ENCODE data around the gene CHI3L2.

The CHI3L2 gene

GRCh38 chr1:111227434-111227833 lies at the start of gene CHI3L2:
Gene CHI3L2 (plus strand): TSS chr1:111227713. CDS start chr1:111227730, 17 bp downstream.
- DNase-seq = no peak

DNA sequence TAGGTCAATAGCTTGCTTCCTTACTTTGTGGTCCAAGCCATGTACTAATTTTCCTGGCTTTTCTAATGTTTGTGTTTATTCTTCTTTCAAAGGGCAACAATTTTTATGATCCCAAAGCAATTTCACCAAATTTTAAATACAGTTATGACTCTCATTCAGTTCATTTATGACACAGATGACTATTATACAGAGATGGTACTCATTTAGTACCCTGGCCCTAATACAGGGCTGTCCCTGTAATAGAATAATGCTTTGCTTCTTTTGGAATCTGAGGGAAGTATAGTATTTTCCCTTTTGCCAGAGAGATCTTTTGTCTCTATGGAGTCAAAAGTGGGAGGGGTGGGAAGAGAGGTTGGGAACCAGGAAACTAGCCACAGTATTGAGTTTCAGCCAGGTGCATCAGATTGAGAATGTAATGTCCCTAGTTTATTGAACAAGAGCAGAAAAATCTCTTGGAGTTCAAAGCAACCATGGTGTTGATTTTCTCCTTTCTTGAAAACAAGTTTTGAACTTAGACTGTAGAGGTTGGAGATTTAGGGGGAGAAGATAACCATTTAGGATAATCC lies 47.5 kb upstream of the CHI3L2 start:
- DNase-seq = no peak

- no peak for DNase-seq
Measured at GRCh38 chr1:111182052-111182451, 45.5 kb upstream of the CHI3L2 start.

DNA sequence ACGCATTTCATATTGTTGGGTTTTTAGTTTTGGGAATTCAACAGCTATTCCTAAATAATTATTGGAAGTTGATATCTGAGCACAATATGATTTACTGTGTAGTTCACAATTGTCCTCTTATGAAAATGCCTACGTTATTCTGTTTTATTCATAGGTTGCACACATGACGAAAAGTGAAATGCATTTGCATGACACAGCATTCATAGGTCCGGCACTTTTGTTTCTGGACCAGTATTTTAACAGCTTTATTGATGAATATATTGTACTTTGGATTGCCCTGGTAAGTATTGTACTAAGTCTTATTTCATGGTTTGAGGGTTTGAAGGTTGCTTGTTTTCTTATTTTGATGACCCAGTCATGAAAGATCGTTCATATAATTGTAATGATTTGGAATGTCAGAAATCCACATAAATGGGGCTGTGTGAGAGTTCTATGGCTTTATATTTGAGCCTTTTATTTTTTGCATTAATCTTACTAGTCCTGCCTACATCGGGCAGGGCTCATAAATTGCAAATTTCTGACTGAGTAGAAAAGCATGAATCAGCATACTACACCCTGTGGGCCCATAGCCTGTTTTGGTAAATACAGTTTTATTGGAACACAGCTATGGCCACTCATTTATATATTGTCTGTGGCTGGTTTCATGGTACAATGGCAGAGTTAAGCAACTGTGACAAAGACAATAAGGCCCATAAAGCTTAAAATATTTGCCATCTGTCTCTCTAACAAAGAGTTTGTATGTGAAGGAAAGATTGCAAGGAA lies 44.0 kb upstream of the CHI3L2 start:
- no peak for DNase-seq

DNA sequence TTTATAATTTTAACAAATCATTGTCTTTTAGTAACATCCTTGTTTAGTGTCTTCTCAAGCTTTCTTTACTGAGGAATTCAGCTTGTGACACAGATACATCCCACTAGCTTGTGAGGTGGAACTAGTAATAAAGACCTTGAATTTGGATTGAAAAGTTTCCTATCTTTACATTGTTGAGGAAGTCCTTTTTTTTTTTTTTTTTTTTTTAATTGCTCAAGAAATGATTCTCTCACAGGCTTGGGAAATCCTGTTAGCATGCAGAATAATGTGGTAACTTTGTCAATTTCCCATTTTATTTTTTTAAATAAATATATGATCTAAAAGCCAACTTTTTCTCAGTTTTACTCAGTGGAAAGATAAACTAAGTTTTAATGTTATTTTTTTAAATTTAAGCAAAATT lies 42.9 kb upstream of the CHI3L2 start:
- DNase-seq = no peak

- DNase-seq = no peak
Measured at GRCh38 chr1:111190931-111191451, 36.5 kb upstream of the CHI3L2 start.

- no peak for DNase-seq
Measured at GRCh38 chr1:111191496-111191895, 36.0 kb upstream of the CHI3L2 start.

DNA sequence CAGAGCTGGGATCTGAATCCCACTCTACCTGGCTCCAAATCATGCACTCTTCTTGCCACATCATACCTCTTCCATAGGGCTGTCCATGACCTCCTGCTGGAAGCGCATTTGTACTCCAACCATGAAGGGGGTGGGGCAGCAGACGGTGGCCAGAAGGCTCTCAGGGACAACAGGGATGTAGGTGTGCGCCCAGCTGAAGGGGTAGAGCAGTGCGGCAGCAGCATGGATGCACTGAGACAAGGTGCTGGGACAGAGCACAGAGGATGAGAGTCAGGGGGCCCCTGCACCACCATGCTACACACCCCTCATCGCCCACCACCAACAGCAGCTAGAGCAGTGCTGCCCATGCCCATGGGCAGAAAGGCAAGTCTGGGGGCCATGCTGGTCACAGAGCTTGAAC lies 35.4 kb upstream of the CHI3L2 start:
- DNase-seq = no peak

- peak in 5 of 56 donors; percentile 4 to 42 (median 35) for DNase-seq
Measured at GRCh38 chr1:111192658-111193519, 34.6 kb upstream of the CHI3L2 start.

- no peak for DNase-seq
Measured at GRCh38 chr1:111193712-111194480, 33.6 kb upstream of the CHI3L2 start.

GRCh38 chr1:111195002-111195684 lies 32.4 kb upstream of the CHI3L2 start:
- no peak for DNase-seq

GRCh38 chr1:111196213-111196612 lies 31.3 kb upstream of the CHI3L2 start:
- DNase-seq = no peak

- no peak for DNase-seq
Measured at GRCh38 chr1:111197598-111198284, 29.8 kb upstream of the CHI3L2 start.

DNA sequence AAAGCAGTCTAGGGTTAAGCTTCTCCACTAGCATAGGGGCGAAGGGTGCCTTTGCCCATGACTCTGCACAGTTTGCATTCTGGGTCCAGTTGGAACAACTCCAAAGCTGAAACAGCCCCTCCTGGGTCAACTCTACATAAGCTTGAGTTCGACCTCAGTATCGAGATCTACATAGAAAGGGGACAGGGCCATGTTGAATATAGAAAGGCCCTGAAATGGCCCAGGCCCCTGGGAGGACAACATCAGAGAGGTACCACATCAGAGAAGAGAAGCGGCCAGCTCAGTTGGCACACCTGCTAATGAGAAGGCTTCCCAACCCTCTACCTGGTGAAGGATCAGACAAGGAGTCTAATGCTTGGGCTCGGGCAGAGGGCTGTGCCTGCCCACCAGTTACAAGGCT lies 28.7 kb upstream of the CHI3L2 start:
- no peak for DNase-seq

GRCh38 chr1:111199329-111199728 lies 28.2 kb upstream of the CHI3L2 start:
- no peak for DNase-seq

- peak in 19 of 56 donors; percentile 6 to 75 (median 32) for DNase-seq
Measured at GRCh38 chr1:111199881-111200801, 27.4 kb upstream of the CHI3L2 start, which contains the start of gene DENND2D. Gene DENND2D (minus strand): TSS chr1:111200646. CDS start chr1:111200459, 187 bp downstream.

DNA sequence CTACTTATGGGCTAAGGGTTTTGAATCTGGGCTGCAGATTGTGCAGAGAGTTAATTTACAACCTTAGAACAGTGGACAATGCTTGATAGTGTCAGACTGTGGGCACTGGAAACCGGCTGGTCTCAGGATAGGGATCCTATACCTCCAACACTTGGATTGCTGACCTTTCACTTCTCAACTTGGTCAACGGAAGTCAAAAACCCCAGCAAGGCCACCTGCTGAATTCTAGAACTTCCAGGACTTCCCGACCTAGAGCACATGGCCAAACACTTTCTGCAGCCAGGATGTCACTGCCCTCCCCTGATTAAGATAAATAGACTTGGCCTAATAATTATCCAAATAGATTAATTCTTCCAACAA lies 26.7 kb upstream of the CHI3L2 start:
- no peak for DNase-seq

DNA sequence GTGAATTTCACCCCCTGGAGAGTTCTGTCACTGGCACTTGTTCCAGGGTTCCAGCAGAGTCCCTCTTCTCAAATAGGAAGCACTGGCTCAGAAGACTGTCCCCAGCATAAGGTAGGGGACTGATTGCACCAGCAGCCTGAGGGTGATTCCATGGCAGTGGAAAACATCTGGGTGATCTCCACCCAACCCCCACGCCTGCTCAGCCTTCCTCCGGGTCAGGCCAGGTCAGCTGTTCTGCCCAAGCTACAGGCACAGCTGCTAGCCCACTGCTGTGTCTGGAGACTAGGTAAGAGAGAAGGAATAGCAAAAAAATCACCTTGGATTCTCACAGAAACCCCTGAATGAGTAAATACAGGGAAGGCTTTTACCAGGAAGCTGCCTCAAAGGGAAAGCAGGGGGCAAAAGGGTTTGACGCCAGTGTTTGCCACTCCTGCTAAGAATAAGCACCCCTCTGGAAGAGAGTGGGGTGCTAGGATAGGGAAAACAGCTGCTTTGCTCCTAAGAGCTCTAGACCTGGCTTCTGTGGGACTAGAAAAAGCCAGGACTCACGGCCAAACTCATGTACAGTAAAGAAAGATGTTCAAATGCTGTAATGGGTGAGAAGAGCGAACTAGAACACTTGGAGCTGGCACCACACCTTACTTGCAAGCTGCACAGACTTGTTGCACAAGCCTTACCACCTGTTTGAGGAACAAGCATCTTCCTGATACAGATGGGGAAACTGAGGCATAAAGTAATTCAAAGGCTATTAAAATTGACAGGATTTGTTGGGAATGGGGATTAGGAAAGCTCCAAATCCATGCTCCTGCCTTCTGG lies 26.0 kb upstream of the CHI3L2 start:
- DNase-seq = no peak
